NCI-H226 (cell line): ENCODE measurements around the gene FAM118A.
"Not testable (repeated sequence)": the region's sequence is repeated elsewhere in the genome, so short reads cannot be mapped to it uniquely, and the experiment has no call there.

Experiments
- DNase-seq: peaks from one replicate; pipeline ENCODE4 v3.0.0-alpha.2; 2015

Gene FAM118A

DNA sequence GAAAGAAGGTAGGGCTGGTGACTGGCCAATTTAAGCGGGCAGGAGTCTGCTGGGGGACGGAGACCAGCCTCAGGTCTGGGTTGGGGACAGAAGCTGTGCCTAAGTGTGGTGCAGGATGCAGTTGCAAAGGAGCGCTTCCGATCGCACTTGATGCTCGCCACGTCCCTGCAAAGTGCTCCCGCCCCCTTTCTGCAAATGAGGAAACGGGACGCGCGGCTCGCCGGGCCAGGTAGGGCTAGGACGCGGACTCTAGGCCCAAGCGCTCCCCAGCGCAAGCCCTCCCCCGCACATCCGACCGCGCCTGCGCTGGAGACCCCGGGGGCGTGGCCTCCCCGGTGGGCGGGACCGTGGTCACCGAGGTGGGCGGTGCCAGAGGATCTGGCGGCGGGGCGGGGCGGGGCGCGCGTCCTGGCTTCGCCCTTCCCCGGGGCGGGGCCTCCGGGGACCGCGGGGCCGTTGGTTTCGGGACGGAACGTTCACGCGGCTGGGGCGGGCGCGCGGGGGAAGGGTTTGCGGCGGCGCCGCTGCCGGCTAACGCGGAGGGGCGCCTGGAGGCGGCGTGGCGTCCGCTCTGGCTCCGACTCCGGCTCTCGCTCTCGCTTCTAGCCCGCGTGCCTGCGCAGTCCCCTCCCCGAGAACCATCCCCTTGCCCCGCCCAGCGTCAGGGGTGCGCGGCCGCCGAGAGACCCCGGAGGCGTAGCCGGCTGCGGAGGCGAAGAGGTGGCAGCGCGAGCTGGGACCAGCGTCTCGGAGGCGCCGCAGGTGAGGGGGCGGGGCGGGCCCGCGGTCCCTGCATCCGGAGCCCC lies at the start of gene FAM118A:
Gene FAM118A (plus strand): TSS at position 513 of the 806 bp plus-strand sequence. CDS start 12,446 bp downstream, outside the sequence.
- DNase-seq, result peak; percentile 52

DNA sequence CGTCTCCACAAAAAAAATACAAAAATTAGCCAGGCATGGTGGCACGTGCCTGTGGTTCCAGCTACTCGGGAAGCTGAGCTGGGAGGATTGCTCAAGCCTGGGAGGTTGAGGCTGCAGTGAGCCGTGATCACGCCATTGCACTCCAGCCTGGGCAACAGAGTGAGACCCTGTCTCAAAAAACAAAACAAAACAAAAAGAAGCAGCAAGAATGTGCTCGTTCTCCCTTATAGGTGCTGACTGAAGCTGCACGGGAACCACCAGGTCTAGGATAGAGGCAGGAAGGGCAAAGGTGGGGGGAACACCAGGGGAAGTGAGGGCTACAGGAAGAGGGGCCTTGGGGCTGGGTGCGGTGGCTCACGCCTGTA lies 49.4 kb upstream of the FAM118A start:
- DNase-seq, result not testable (repeated sequence)

DNA sequence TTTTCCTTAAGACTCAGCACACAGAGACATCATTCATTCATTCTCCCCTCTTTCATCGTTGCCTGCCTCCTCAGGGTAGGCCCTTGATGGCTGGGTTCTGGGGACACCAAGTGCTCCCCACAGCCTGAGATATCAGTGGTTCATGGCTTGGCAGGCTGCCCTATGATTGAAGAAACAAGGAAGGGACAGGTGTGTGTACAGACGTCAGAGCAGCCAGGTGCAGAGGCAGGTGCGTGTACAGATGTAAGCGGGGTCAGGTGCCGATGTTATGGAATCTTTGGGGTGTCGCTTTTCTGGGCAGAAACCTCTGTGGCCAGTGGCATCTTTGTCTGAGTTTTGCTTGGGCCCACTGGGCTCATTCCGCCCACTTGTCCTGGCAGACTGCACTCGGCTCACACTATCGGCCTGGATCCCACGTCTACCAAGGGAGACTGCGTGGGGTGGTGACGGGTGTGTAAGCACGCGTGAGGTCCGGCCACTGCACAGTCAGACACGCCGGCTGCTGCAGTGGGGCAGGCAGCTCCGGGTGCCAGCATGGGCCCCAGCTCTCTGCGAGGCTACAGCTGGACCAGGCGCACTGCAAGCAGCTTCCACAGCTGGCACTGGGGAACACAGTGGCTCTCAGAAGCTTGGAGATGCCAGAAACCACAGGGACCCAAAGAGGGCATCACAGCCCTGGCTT lies 48.2 kb upstream of the FAM118A start:
- no peak for DNase-seq

DNA sequence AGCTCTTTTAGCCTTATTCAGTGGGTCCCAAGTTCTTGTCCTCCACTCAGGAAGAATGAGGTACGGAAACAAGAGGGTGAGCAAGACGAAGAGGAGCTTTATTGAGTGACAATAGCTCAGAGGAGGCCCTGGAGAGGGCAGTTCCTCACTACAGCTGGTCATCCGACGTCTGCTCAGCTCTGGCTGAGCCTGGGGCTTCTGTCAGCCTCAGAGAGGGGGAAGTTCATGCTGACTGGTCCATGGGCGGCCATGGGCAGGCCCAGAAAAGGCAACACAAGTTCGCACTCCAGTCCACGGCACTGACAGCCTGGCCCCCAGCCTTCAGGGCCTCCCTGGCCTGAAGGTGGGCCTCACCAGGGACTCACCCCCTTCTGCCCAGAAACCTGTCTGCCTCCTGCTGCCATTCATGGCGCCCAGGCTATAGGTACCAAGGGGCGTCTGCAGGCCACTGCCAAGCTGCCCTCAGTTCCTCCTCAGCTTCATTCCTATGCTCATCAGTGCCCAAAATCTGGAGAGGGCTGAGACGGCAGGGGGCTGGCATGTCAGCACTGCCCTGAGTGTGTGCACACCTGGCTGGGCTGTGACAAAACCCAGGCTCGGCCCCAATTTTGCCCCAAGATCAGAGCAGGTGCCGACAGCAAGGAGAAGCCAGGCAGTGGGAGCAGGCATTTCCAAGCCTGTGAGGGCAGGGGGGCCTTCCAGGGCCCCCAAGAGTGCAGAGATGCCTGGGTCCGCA lies 47.4 kb upstream of the FAM118A start:
- DNase-seq, result no peak

- no peak for DNase-seq
Observed at GRCh38 chr22:45262931-45263462, 46.7 kb upstream of the FAM118A start.

- DNase-seq, result peak; percentile 37
Observed at GRCh38 chr22:45263463-45264269, 46.1 kb upstream of the FAM118A start.

DNA sequence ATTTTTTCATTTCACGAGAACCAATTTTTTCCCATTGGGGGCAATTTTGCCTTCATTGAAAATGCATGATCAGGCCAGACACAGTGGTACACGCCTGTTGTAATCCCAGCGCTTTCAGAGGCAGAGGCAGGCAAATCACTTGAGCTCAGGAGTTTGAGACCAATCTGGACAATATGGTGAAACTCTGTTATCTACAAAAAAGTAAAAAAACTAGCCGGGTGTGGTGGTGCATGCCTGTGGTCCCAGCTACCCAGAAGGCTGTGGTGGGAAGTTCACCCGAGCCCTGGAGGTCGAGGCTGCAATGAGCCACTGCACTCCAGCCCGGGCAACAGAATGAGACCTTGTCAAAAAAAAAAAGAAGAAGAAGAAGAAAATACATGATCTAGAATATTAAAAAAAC lies 44.2 kb upstream of the FAM118A start:
- DNase-seq, result no peak

GRCh38 chr22:45268167-45268957 lies 41.4 kb upstream of the FAM118A start:
- no peak for DNase-seq

GRCh38 chr22:45268958-45269844 lies 40.5 kb upstream of the FAM118A start:
- DNase-seq, result peak; percentile 3

- DNase-seq, result no peak
Observed at GRCh38 chr22:45270095-45271020, 39.4 kb upstream of the FAM118A start.

- DNase-seq, result no peak
Observed at GRCh38 chr22:45271667-45272201, 38.0 kb upstream of the FAM118A start.

DNA sequence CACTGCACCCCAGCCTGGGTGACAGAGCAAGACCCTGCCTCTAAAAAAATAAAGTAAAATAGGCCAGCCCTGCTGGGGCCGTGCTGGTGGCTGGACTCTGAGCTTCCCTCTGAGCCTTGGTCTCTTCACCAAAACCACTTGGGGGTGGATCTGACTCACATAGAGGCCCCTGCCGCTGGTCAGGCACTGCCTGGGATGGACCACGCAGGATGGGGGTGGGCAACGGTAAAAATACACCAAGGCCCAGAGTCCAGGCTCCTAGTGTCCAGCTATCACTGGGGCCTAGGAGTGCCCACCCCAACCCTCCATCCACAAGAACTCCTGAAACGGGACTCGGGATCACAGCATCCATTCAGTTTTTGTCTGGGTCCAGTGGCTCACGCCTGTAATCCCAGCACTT lies 37.2 kb upstream of the FAM118A start:
- no peak for DNase-seq

- DNase-seq, result no peak
Observed at GRCh38 chr22:45273452-45274075, 36.2 kb upstream of the FAM118A start.

DNA sequence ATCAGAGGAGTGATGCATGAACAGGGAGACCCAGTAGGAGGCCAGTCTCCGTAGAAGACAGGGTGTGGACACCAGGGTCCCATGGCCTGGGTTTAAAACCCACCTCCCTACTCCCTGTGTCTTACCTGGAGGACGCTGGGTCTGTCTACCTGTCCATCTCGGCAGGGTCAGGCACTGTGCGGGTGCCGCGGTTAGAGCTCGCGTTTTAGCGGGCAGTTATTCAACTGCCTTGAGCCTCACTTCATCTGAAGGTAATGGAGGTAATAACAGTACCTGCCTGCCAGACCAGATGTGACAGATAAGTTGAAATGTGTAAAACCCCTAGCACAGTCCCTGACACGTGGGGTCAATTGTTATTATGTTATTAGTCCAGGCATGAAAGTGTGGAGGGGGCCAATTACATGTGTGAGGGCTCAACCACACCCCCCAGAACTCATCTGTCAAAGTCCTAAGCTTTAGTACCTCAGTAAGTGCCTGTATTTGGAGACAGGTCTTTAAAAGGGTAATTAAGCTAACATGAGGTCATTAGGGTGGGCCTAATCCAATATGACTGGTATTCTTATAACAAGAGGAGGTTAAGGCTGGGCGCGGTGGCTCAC lies 33.1 kb upstream of the FAM118A start:
- DNase-seq, result no peak

DNA sequence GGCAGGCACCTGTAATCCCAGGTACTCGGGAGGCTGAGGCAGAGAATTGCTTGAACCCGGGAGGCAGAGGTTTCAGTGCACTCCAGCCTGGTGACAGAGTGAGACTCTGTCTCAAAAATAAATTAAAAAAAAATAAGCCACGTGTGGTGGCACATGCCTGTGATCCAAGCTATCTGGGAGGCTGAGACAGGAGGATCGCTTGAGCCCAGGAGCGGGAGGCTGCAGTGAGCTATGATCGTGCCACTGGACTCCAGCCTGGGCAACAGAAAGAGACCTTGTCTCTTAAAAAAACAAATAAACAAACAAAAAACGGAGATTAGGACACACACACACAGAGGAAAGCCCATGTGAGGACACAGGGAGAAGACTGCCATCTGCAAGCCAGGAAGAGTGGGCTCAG lies 32.0 kb upstream of the FAM118A start:
- DNase-seq, result not testable (repeated sequence)

GRCh38 chr22:45278125-45278524 lies 31.6 kb upstream of the FAM118A start:
- no peak for DNase-seq

GRCh38 chr22:45280587-45280980 lies 29.1 kb upstream of the FAM118A start:
- no peak for DNase-seq

DNA sequence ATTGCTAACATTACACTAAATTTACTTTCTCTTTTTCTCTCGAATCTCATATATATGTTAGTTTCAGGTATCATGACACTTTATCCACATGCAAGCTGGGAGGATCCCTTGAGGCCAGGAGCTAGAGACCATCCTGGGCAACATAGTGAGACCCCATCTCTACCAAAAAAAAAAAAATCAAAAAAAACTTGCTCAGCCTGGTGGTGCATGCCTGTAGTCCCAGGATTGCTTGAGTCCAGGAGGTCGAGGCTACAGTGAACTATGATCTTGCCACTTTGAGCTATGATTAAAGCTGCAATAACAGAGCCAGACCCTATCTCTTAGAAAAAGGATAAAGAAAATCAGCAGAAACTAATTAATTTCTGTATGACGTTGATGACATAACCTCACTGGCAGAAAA lies 28.7 kb upstream of the FAM118A start:
- no peak for DNase-seq
